Urinary bladder (tissue), 4 donors: ENCODE results near the gene FHIT. TPM values are rescaled to one million over a fixed set of nuclear protein-coding genes. Genes with fewer than 3 reads are reported as not detected.

Experiments used
- DNase-seq: peaks from one replicate; pipeline ENCODE4 v3.0.0-alpha.2; 2015; ENCODE audit errors: extremely low spot score
- H3K27ac ChIP-seq: one replicate; pipeline ENCODE4 v1.5.1; 2013; ENCODE audit warnings: low read depth, mild to moderate bottlenecking, moderate library complexity
- H3K36me3 ChIP-seq: one replicate; pipeline ENCODE4 v1.6.1; 2013; ENCODE audit warnings: mild to moderate bottlenecking, moderate library complexity; ENCODE audit not compliant: insufficient read depth
- H3K4me1 ChIP-seq: one replicate; pipeline ENCODE4 v1.6.1; 2013; ENCODE audit warnings: mild to moderate bottlenecking, moderate library complexity; ENCODE audit not compliant: insufficient read depth
- H3K4me3 ChIP-seq: one replicate; pipeline ENCODE4 v1.5.1; 2013; ENCODE audit warnings: low read depth, low read length
- WGBS: extraction: QIAGEN DNeasy Blood & Tissue Kit; methylation state at CpG from one replicate; pipeline ENCODE4 v1.1.7; 2013; 5-methylcytosine and 5-hydroxymethylcytosine counted together
- polyA plus RNA-seq: library from polyadenylated mRNA; stranded (reverse); fragments of 200-250 nt; gene quantifications from one replicate; pipeline ENCODE4 v1.2.3, GENCODE V29; 2013
- total RNA-seq: library from RNA; depleted of rRNA; stranded (reverse); fragments of >200 nt; gene quantifications from one replicate; pipeline ENCODE4 v1.2.3, GENCODE V29; 2014
- donor health status: healthy with polysubstance abuse.
- donor health status: healthy.

Gene FHIT
- total and polyA plus RNA-seq, 2 donors = 4.5 to 7.4 TPM

DNA sequence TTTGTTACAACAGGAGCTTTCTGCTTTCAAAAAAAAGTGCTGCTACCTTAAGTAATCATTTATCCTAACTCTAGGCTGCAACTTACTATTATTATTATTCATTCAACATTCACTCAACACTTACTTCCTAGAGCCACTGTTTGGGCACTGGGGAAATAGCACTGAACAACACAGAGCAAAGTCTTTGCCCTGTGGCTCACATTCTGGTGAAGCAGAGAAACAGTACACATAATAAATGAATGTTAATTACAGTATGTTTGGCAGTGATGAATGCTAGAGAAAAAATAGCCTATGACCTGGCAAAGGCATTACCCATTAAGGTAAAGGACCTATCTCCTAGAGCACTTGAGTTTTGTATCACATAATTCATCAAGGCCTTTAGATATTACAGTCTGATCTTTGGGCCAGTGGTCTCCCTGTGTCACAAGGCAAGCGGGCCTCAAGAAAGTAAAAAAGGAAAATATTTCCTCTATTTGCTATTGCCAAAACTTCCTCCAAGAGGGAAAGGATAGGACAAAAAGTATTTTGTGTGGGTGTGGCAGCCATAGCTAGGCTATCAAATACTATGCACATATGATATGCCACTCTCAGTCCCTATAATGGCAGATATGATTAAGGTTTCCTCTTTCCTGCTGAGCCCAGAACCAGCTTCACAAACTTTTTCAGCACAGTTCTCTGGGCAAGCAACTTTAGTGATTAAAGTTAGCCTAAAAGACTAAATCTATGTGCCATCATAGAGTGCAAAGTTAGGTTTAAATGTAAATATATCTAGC, 142.8 kb downstream of the FHIT start:
- Histone ChIP-seq H3K27ac (no peak overlapping the region), H3K4me1 (no peaks in the 10 kb centered on the region), H3K4me3 (no peak overlapping the region), H3K36me3 (no peaks in the 10 kb centered on the region)
- 2% methylated on average over 1 of the region's 1 CpG for WGBS
- no peak for DNase-seq

DNA sequence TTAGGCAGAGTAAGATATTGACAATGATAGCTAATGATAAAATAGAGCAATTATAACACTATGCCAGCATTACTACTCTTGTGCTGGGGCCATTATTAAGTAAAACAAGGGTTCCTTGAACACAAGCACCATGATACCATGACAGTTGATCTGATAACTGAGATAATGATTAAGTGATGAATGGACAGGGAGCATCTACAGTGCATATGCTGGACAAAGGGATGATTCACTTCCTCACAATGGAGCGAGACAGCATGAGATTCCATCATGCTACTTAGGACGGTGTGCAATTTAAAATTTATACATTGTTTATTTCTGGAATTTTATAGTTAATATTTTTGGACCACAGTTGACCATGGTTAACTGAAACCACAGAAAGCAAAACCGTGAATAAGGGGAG, 156.6 kb downstream of the FHIT start:
- Histone ChIP-seq H3K27ac (no peak overlapping the region), H3K36me3 (no peaks in the 10 kb centered on the region), H3K4me3 (no peak overlapping the region), H3K4me1 (no peaks in the 10 kb centered on the region)
- WGBS = 78% methylated on average over 3 of the region's 3 CpGs
- DNase-seq = no peak

GRCh38 chr3:61093364-61093763, 157.9 kb downstream of the FHIT start:
- 91% methylated on average over 2 of the region's 2 CpGs for WGBS
- H3K4me1 ChIP-seq = no peaks in the 10 kb centered on the region
- H3K36me3 ChIP-seq = no peaks in the 10 kb centered on the region
- H3K4me3 ChIP-seq = no peak overlapping the region
- no peak overlapping the region for H3K27ac ChIP-seq
- no peak for DNase-seq

GRCh38 chr3:61092870-61093269, 158.4 kb downstream of the FHIT start:
- Histone ChIP-seq H3K36me3 (no peaks in the 10 kb centered on the region), H3K27ac (no peak overlapping the region), H3K4me1 (no peaks in the 10 kb centered on the region), H3K4me3 (no peak overlapping the region)
- no peak for DNase-seq
- WGBS = 60% methylated on average over 4 of the region's 4 CpGs

DNA sequence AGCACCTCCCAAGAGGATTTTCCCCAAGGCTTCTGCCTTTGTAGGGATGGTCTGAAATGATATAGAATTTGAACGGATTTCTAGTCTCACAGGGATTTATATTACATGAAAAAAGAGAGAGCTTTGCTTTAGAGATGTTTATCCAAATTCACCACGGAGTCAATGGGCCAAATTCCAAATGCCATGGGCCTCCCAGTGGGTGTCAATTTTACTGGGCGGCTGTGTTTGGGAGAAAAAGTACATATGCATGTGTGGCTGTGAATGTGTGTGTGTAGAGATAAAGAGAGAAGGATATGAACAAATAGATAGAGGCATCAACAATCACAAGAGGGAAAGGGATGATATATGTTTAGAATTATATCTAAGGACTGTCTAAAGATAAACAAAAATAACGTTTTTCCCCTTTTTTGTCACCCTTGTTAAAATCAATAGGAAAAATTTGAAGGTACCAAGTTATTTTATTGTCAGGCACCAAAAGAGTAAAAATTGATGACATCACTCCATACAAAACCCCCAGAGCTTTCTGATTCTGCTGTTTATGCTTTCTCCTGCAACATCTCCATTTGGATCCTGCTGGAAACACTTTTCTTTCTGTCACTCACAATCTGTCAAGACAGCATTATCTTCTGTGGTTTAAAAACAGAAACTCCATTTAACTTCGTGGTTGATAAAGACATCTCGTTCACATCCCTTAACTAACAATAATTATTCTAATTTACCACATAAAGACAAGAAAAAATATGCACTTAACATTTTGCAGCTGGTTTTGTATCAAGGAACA, 160.7 kb downstream of the FHIT start:
- H3K36me3 ChIP-seq = no peaks in the 10 kb centered on the region
- H3K4me1 ChIP-seq = no peaks in the 10 kb centered on the region
- H3K4me3 ChIP-seq = no peak overlapping the region
- H3K27ac ChIP-seq = no peak overlapping the region
- DNase-seq = no peak
- WGBS = 39% methylated on average over 6 of the region's 6 CpGs

GRCh38 chr3:61087465-61087864, 163.8 kb downstream of the FHIT start:
- Histone ChIP-seq H3K27ac (no peak overlapping the region), H3K4me3 (no peak overlapping the region), H3K4me1 (no peaks in the 10 kb centered on the region), H3K36me3 (no peaks in the 10 kb centered on the region)
- WGBS = 98% methylated on average over 2 of the region's 2 CpGs
- DNase-seq = no peak

DNA sequence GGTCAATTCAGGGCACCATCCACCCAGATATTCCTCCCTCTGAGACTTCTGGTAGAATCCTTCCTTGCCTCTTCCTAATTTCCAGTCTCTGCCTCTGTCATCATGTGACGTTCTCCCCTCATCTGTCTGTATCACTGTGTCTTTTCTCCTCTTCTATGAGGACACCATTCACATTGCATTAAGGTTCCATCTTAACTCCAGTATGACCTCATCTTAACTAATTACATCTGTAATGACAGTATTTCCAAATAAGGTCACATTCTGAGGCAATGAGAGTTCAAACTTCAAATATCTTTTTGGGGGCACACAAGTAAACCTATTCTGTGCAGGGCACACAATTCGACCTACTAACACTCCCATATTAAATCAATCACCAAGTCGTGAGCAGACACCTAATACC, 169.7 kb downstream of the FHIT start:
- Histone ChIP-seq H3K4me3 (no peak overlapping the region), H3K36me3 (no peaks in the 10 kb centered on the region), H3K27ac (no peak overlapping the region), H3K4me1 (no peaks in the 10 kb centered on the region)
- no peak for DNase-seq
- WGBS = 86% methylated on average over 3 of the region's 3 CpGs

- DNase-seq = no peak
- Histone ChIP-seq H3K4me3 (no peak overlapping the region), H3K4me1 (no peaks in the 10 kb centered on the region), H3K36me3 (no peaks in the 10 kb centered on the region), H3K27ac (no peak overlapping the region)
- WGBS = 74% methylated on average over 5 of the region's 5 CpGs
Observed at GRCh38 chr3:61080737-61081445, 170.4 kb downstream of the FHIT start.

GRCh38 chr3:61078048-61078752, 173.1 kb downstream of the FHIT start:
- H3K4me3 ChIP-seq = no peak overlapping the region
- no peaks in the 10 kb centered on the region for H3K4me1 ChIP-seq
- DNase-seq = no peak
- H3K27ac ChIP-seq = no peak overlapping the region
- no peaks in the 10 kb centered on the region for H3K36me3 ChIP-seq
- WGBS = 63% methylated on average over 6 of the region's 6 CpGs

- H3K27ac ChIP-seq = no peak overlapping the region
- H3K36me3 ChIP-seq = no peaks in the 10 kb centered on the region
- 75% methylated on average over 1 of the region's 1 CpG for WGBS
- DNase-seq = no peak
- H3K4me3 ChIP-seq = no peak overlapping the region
- H3K4me1 ChIP-seq = no peaks in the 10 kb centered on the region
Observed at GRCh38 chr3:61077551-61077950, 173.7 kb downstream of the FHIT start.

DNA sequence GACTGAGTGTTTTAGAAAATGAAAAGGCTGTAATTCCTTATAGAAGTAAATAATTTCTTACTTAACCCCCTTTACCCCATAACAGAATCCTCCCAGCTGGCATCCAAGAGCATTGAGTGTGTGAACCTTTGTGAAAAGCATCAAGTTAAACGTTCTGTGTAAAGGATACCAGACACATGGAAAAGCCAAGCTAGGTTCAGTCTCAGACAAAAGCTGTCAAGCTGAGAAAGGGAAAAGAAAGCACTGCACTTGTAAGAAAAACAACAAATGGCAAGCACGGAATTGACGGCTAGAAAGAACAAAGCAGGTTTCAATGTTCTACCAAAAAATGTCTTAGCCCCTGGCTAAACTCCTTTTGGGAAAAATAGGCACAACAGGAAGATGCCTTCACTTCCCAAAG, 176.5 kb downstream of the FHIT start:
- Histone ChIP-seq H3K36me3 (no peaks in the 10 kb centered on the region), H3K4me1 (no peaks in the 10 kb centered on the region), H3K4me3 (no peak overlapping the region), H3K27ac (no peak overlapping the region)
- 74% methylated on average over 3 of the region's 3 CpGs for WGBS
- DNase-seq = no peak

DNA sequence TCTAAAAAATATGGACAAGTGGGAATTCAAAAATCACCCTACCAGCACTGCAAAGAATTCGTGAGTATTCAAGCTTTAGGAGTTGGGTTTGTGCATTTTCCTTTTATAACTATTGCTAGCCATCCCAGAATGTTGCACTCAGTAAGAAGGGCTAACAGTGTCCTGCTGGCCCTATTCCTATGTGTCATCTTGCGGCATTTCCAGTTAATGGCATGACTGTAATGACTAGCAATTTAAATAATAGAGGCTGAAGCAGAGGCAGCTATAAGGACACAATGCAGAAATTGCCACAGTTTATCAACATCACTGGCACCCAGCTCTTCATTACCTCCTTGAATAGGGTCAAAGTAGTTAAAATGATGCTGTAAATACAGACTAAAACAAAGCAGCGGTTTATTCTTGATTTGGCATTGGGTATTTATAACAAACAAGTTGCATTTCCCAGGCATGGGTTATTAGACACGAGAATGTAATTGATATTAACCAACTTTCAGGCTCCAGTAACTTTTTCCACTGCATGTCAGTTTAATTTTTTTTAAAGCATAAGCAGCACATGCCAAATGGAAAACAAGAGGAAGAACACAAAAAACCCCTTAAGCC, 177.6 kb downstream of the FHIT start:
- Histone ChIP-seq H3K27ac (no peak overlapping the region), H3K4me1 (no peaks in the 10 kb centered on the region), H3K4me3 (no peak overlapping the region), H3K36me3 (no peaks in the 10 kb centered on the region)
- WGBS = 87% methylated on average over 4 of the region's 4 CpGs
- DNase-seq = no peak

DNA sequence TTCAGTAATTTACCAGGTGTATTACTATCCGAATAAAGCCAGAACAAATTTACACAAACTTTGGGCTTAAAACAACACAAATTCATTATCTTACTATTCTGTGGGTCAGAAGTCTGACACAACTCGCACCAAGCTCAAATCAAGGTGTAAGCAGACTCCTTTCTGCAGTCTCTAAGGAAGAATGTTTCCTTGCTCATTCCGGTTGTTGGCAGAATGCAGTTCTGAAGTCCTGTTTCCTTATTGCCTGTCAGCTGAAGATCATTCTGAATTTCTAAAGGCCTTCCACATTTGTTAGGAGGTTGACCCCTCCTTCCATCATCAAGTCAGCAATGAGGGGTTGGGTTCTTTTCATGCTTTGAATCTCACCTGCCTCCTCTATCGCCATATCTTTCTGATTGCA, 183.2 kb downstream of the FHIT start:
- no peaks in the 10 kb centered on the region for H3K36me3 ChIP-seq
- no peaks in the 10 kb centered on the region for H3K4me1 ChIP-seq
- no peak for DNase-seq
- WGBS = 94% methylated on average over 4 of the region's 4 CpGs
- H3K27ac ChIP-seq = no peak overlapping the region
- H3K4me3 ChIP-seq = no peak overlapping the region
